Measurements from ENCODE around the gene EFTUD2. TPM values are rescaled to one million over a fixed set of nuclear protein-coding genes. Genes with fewer than 3 reads are reported as not detected.
"Not testable (repeated sequence)": the region's sequence is repeated elsewhere in the genome, so short reads cannot be mapped to it uniquely, and the experiment has no call there.

Gene EFTUD2
- total RNA-seq, 1 donor from 2014 or later, result 78.1 TPM

DNA sequence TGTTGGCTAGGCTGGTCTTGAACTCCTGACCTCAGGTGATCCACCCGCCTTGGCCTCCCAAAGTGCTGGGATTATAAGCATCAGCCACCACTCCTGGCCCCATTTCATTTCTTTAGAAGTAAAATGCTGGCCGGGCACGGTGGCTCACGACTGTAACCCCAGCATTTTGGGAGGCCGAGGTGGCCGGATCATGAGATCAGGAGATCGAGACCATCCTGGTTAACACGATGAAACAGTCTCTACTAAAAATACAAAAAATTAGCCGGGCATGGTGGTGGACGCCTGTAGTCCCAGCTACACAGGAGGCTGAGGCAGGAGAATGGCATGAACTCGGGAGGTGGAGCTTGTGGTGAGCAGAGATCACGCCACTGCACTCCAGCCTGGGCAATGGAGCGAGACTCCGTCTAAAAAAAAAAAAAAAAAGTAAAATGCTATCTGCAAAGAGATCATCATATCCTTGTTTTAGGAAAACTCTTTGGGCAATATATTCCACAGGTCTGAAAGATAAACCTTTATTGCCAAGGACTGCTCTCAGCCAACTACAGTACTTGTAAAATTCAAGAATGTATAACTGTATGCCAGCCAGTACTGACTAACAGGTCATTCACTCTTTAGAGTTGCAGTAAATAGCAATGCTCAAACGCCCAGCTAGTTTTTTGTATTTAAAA, 73.0 kb downstream of the EFTUD2 start:
- TF ChIP-seq, protein P1, sequence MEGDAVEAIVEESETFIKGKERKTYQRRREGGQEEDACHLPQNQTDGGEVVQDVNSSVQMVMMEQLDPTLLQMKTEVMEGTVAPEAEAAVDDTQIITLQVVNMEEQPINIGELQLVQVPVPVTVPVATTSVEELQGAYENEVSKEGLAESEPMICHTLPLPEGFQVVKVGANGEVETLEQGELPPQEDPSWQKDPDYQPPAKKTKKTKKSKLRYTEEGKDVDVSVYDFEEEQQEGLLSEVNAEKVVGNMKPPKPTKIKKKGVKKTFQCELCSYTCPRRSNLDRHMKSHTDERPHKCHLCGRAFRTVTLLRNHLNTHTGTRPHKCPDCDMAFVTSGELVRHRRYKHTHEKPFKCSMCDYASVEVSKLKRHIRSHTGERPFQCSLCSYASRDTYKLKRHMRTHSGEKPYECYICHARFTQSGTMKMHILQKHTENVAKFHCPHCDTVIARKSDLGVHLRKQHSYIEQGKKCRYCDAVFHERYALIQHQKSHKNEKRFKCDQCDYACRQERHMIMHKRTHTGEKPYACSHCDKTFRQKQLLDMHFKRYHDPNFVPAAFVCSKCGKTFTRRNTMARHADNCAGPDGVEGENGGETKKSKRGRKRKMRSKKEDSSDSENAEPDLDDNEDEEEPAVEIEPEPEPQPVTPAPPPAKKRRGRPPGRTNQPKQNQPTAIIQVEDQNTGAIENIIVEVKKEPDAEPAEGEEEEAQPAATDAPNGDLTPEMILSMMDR (conservative IDR thresholded peaks at IDR 0.05; ENCODE audit: low read depth, low read length), result no peak
- H3K4me3 ChIP-seq (ENCODE audit: low read depth, low read length), result no peak overlapping the region
- peak; percentile 52 for DNase-seq (ENCODE audit: low read depth)

DNA sequence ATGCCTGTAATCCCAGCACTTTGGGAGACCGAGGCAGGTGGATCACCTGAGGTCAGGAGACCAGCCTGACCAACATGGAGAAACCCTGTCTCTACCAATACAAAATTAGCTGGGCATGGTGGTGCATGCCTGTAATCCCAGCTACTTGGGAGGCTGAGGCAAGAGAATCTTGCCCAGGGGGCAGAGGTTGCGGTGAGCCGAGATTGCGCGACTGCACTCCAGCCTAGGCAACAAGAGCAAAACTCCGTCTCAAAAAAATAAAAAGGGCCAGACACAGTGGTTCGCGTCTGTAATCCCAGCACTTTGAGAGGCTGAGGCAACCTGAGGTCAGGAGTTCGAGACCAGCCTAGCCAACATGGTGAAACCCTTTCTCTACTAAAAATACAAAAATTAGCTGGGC, 74.0 kb downstream of the EFTUD2 start:
- DNase-seq (ENCODE audit: low read depth); H3K4me3 ChIP-seq (ENCODE audit: low read depth, low read length): not testable (repeated sequence)

DNA sequence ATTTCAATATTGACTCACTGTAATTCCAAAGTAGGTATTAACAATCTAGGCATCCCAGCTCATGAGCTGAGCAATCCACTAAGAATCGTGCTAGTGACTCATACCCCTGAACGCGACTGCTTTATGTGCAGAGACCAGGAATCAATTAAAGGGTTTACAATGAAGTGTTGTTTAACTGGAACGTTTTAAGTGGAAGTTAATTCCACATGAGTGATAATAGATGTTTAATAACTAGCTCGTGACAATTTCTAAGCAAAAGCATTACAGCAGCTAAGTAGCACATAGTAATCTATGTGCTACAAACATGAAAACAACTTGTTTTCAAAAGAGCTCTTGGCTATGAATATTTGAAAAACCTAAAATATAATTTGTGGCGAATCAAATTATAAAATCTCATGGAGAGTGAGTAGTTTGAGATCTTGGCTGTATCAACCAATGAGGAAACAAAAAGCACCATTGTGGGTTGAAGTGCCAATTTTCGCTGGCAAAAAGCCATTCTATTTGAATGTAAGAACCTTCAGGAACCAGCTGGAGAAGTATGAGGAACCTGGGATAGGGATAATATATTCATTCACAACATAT, 78.5 kb downstream of the EFTUD2 start:
- TF ChIP-seq, protein P1 (conservative IDR thresholded peaks at IDR 0.05; ENCODE audit: low read depth, low read length), result no peak
- DNase-seq (ENCODE audit: low read depth), result peak; percentile 88
- no peak overlapping the region for H3K4me3 ChIP-seq (ENCODE audit: low read depth, low read length)

DNA sequence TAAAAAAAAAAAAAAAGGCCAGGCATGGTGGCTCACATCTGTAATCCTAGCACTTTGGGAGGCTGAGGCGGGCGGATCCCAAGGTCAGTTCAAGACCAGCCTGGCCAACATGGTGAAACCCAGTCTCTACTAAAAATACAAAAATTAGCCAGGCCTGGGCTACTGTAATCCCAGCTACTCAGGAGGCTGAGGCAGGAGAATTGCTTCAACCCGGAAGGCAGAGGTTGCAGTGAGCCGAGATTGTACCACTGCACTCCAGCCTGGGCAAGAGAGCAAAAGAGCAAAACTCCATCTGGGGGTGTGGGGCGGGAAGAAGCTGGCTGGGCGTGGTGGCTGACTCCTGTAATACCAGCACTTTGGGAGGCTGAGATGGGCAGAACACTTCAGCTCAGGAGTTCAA, 80.7 kb downstream of the EFTUD2 start:
- DNase-seq (ENCODE audit: low read depth); H3K4me3 ChIP-seq (ENCODE audit: low read depth, low read length): not testable (repeated sequence)

DNA sequence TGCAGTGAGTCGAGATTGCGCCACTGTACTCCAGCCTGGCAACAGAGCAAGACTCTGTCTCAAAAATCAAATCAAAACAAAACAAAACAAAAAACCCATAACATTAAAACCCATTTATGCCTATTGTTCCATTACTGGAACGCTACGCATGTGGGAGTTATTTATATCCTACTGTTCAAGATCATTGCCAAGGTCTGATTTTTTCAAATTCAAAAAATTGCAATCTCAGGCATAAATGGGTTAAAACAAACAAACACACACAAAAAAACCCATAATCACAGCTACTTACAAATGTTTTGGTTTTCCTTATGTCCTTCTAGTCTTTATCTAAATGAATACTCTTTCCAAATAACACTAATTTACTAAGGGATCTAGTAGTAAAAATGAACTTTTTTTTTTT, 87.0 kb downstream of the EFTUD2 start:
- no peak for DNase-seq (ENCODE audit: low read depth)
- no peak overlapping the region for H3K4me3 ChIP-seq (ENCODE audit: low read depth, low read length)
- TF ChIP-seq, protein P1 (conservative IDR thresholded peaks at IDR 0.05; ENCODE audit: low read depth, low read length), result no peak

DNA sequence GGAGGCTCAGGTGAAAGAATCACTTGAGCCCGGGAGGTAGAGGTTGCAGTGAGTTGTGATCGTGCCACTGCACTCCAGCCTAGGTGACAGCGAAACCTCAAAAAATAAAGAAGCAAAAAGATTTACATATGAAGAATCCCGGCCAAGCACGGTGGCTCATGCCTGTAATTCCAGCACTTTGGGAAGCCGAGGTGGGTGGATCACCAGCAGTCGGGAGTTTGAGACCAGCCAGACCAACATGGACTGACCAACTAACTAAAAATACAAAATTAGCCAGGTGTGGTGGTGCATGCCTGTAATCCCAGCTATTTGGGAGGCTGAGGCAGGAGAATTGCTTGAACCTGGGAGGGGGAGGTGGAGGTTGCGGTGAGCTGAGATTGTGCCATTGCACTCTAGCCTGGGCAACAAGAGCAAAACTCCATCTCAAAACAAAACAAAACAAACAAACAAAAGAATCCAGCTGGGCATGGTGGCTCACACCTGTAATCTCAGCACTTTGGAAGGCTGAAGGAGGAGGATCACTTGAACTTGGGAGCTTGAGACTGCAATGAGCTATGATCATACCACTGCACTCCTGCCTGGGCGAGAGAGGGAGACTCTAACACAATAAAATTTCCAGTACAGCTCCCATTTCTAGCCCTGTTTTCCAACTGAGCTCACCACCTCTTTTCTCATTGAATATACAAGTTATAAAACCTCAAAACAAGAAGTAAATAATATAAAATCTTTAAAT, 90.4 kb downstream of the EFTUD2 start:
- H3K4me3 ChIP-seq (ENCODE audit: low read depth, low read length); DNase-seq (ENCODE audit: low read depth): not testable (repeated sequence)

DNA sequence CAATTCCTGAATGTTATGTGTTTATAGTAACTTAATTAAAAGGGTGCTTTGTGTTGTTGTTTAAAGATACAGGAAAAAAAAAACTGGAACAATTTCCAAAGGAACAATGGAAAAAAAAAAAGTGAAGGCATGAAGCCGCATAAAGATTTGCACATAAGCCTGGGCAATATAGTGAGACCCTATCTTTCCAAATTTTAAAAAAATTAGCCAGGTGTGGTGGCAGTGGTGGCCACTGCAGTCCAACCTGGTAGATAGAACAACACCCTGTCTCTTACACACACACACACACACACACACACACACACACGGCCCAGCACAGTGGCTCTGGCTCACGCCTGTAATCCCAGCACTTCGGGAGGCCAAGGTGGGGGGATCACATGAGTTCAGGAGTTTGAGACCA, 91.1 kb downstream of the EFTUD2 start:
- no peak overlapping the region for H3K4me3 ChIP-seq (ENCODE audit: low read depth, low read length)
- DNase-seq (ENCODE audit: low read depth), result no peak
- TF ChIP-seq, protein P1 (conservative IDR thresholded peaks at IDR 0.05; ENCODE audit: low read depth, low read length), result no peak

DNA sequence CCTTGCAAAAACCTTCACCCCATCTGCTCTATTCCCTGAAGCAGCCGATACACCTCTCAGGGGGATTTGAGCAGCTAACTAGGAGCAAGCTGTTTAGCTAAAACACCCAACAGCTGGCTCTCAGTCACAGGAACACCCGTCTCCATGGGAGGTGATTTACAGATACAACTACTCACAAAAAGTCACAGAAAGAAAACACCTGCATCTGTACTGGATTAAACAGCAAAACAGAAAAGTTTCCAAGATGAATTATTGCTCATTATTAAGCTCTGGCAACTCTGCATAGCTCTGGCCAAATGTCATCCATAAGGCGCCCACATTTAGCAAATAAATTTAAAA, 91.5 kb downstream of the EFTUD2 start:
- TF ChIP-seq, protein P1 (conservative IDR thresholded peaks at IDR 0.05; ENCODE audit: low read depth, low read length), result no peak
- DNase-seq (ENCODE audit: low read depth), result no peak
- H3K4me3 ChIP-seq (ENCODE audit: low read depth, low read length), result no peak overlapping the region
